Ovary (tissue), 3 donors: ENCODE data around the gene GDE1.

Experiments used
- CTCF ChIP-seq, 3 donors: fragments of 450-650 bp in 2 of 3; fragments of 200-600 bp in 1 of 3; IDR thresholded peaks; one replicate each; pipeline versions ENCODE4 v1.5.1 to v1.8.0; 2016 to 2022; ENCODE audit warnings: antibody characterized with exemption in 3 of 3, mild to moderate bottlenecking in 1 of 3
- EP300 ChIP-seq: sonication (generic); formaldehyde crosslinking; IDR thresholded peaks from one replicate; pipeline ENCODE4 v1.6.1; 2017; ENCODE audit warnings: antibody characterized with exemption
- POLR2A ChIP-seq: fragments of 450-650 bp; IDR thresholded peaks from one replicate; pipeline ENCODE4 v1.6.1; 2017; ENCODE audit warnings: antibody characterized with exemption, mild to moderate bottlenecking, moderate library complexity
- donor health status: DM: no; HTN: no; CAD: no.

GRCh38 chr16:19499481-19499880 is 22.4 kb downstream of the GDE1 start:
- TF ChIP-seq CTCF (IDR thresholded peaks at IDR 0.05) (no peak), EP300 (no peak), POLR2A (no peak)
